ENCODE measurements around the gene RNF4. TPM values are rescaled to one million over a fixed set of nuclear protein-coding genes. Genes with fewer than 3 reads are reported as not detected.
"Not testable (repeated sequence)": the region's sequence is repeated elsewhere in the genome, so short reads cannot be mapped to it uniquely, and the experiment has no call there.

RNF4 gene
- polyA plus RNA-seq (2013, experiment 1 of 2; ENCODE audit: insufficient read length) = 70.1 TPM
- 62.9 TPM for polyA plus RNA-seq (2013, experiment 2 of 2; ENCODE audit: insufficient read length)

DNA sequence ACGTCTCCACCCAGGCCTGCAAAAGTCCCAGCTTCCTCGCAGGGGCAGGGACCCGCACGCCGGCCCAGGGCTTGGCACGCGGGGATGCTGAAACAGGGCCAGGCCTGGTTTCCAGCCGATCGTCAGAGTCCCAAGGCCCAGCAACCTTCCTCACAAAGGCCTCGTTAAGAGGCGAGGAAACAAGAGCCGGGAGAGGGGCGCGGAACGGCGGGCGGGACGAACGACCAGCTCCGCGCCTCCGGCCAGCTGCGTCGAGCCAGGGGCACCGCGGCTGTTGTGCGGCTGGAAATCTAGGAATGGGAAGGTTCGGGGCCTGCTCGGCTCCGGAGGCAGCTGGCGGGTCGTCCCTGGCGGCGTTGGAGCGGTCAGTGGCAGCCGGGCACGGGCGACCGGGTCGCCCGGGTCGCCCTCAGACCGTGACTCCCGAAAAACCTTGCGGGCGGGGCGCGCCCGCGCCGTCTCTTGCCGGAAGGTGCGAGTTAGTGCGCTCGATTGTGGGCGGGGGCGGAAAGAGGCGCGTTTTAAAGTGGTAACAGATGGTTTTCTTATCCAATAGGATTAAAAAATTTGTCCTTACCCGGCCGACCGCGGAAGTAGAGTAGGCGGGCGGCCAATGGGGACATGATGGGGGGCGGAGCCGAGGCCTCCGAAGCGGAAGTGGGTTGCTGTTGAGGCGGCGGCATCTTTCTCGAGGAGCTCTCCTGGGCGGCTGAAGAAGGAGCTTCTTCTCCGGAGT, at the start of gene RNF4:
RNF4 (plus strand) TSS at position 651 of the 736 bp plus-strand sequence. CDS start 21,388 bp downstream, outside the sequence.
- DNase-seq = peak; percentile 98

DNA sequence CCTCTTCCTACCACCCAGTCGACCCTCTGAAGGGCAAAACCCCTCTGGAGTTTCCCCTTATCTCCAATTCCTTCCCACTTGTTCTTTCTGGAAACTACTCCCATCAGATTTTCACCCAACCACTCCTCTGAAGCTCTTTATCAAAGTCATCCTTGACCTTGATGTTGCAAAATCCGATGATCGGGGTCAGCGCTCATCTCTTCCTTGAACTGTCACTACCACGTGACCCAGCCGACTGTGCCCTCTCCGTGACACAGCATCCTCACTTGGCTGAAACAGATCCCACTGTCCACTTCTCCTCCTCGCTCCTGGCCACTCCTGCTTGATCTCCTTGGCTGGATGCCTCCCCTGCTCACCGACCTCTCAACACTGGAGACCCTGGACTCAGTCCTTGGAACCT, 49.1 kb upstream of the RNF4 start:
- no peak for DNase-seq

DNA sequence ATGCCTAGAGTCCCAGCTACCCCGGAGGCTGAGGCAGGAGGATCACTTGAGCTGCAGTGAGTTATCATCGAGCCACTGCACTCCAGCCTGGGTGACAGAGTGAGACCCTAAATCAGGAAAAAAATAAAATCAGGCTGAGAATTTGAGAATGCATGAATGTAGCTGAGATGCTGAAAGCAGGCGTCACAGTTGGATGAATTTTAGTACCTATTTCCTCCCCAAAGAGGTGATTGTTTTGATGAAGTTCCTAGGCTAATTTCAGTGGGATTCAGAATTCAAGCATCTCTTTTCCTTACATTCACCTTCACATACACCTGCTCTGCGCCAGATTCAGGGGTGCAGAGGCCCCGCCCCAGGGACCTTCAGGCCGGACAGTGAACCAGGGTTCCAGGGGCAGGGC, 47.0 kb upstream of the RNF4 start:
- DNase-seq = no peak

DNA sequence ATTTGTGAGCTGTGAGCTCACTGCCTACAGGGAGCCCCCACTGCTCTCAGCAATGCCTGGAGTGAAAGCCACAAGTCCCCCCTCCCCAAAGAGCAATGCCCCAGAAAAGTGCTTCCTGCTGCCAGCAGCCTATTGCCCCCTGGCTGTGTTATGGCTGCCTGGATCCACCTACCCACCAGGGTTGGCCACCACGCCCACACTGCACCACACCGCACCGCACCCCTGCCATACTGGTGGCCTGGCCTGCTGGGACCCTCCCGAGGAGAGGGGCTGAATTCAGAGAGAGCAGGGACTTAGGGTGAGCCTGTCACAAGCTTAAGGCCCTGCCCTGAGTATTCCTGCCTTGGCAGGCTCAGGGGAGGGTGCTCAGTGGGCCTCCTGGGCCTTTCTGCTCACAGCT, 45.8 kb upstream of the RNF4 start:
- no peak for DNase-seq

GRCh38 chr4:2423695-2424094, 45.2 kb upstream of the RNF4 start:
- no peak for DNase-seq

DNA sequence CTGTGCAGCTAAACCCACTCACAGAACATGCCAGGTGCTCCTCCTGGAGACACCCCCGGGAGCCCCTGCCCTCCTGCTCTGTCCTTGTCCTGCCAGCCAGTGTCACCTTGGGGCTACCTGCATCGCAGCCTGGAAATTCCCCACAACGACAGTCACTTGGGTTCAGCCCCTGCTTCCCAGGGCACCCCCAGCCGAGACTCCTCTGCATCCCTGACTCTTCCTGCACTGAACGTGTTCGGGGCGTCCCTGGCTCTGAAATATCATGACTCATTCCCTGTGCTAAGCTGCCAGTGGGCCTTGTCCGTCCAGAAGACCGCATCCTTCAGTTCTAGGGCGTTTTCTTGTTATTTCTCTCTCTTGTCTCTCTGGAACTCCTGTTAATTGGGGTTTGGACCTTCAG, 44.3 kb upstream of the RNF4 start:
- no peak for DNase-seq

DNA sequence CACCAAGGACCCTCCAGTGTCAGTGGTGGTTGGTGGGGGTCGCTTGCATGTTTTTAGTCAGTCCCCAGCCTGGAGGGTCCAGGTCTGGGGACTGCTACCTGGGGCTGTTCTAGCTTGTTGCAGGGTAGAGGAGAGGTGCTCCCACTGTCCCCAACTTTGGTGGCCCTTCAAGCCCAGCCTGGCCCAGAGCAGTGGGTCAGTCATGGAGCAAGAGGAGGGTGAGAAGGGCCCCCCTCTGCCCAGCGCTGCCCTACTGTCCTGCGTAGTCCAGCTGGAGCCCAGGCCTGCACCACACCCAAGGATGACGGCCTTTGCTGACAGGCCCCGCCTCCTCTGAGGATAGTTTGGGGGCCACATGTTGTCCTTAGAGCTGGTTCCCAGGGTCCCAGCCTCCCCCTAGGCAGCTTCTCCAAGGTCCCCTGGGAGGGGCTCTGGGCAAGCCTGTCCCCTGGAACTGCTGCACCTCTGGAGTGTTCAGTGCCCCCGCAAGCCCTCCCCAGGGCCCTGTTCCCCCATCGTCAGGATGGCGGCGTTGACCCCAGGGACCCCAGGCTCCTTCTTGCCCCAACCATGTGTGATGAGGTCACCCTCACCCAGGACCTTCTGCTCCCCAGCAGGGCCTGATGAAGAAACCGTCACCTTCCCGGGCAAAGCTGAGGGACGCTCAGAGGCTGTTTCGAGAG, 43.4 kb upstream of the RNF4 start:
- no peak for DNase-seq

DNA sequence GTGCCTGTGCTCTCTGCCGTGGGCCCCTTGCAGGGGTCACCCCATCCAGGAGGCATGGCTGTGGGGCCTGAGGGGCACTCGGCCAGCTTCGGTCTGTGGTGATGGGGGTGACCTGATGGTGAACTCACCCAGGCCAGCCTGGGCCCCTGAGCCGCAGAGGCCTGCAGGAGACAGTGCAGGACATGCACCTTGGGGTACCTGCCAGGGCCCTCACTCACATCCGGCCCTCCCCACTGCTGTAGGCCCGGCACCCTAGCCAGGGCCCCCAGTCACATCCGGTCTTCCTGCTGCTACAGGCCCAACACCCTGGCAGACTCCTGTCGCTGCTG, 42.9 kb upstream of the RNF4 start:
- DNase-seq = no peak

- DNase-seq = no peak
Measured at GRCh38 chr4:2426711-2427275, 42.1 kb upstream of the RNF4 start.

- no peak for DNase-seq
Measured at GRCh38 chr4:2427383-2428334, 41.2 kb upstream of the RNF4 start.

GRCh38 chr4:2428496-2429213, 40.3 kb upstream of the RNF4 start:
- DNase-seq = no peak

DNA sequence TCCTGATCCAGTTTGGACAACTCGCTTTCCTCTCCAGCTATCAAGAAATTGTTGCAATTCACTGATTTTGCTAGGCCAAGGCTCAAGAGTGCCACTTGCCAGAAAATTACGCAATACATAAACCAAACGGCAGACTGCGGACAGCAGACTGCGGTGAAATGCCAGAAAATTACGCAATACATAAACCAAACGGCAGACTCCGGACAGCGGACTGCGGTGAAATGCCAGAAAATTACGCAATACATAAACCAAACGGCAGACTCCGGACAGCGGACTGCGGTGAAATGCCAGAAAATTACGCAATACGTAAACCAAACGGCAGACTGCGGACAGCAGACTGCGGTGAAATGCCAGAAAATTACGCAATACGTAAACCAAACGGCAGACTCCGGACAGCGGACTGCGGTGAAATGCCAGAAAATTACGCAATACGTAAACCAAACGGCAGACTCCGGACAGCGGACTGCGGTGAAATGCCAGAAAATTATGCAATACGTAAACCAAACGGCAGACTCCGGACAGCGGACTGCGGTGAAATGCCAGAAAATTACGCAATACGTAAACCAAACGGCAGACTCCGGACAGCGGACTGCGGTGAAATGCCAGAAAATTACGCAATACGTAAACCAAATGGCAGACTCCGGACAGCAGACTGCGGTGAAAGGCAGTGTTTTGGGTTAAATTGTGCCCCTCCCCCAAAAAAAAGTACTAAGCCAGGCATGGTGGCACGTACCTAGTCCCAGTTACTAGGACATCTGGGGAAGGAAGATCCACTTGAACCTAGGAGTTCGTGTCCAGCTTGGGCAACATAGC, 38.8 kb upstream of the RNF4 start:
- DNase-seq = not testable (repeated sequence)

GRCh38 chr4:2432004-2432403, 36.9 kb upstream of the RNF4 start:
- DNase-seq = no peak

DNA sequence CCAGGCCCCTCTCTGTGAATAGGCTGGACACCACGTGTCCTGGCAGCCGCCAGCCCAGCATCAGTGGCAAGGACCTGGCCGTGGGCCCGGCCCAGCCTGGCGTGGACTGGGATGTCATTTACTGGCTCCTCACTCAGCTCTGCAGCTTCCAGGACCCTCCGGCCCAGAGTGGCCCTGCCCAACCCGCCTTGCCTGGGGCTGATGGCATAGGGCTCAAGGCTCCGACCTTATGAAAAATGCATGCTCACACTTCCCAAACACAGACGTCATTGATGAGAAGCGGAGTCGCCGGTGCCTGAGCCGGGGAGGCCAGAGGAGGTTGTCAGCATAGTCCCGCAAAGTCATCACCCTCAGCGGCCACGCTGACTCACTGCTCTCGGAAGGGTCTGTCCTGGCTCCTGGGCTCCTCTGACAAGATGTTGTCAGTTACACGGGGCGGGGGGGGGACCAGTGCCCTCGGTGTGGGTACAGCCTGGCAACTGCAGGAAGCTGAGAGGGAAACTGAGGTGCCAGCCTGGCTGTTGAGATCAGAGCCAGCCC, 35.8 kb upstream of the RNF4 start:
- DNase-seq = peak; percentile 35

DNA sequence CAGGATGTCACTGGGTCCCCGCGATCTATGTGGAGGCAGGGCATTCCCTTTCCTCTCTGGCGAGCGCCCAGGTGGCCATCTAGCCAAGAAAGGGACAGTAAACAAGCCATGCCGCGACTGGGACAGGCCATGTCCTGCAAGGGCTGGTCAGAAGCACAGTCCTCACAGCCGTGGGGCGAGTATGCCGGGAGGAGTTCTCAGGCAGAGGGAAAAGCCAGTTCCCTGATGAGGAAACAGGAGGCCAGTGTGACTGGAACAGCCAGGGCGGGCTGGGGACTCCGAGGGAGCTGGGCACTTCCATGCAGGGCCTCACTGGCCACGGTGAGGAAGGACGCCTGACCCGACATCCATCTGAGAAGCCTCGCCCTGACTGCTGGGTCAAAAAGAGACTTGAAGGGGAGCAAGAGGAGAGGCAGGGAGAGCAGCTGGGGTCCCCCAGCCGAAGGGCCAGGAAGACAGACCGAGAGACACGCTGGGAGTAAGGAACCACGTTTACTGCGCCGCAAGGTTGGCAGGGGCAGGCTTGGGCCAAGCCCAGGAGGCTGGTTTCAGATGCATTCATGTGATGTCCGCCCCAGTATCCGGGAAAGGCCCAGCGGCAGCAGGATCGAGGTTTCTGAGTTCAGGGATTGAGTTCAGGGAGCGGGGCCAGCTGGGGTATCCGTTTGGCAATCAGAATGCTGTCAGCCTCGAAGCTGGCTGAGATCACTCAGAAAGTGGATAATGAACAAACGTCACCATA, 35.1 kb upstream of the RNF4 start:
- DNase-seq = no peak

- DNase-seq = no peak
Measured at GRCh38 chr4:2434420-2434819, 34.5 kb upstream of the RNF4 start.

DNA sequence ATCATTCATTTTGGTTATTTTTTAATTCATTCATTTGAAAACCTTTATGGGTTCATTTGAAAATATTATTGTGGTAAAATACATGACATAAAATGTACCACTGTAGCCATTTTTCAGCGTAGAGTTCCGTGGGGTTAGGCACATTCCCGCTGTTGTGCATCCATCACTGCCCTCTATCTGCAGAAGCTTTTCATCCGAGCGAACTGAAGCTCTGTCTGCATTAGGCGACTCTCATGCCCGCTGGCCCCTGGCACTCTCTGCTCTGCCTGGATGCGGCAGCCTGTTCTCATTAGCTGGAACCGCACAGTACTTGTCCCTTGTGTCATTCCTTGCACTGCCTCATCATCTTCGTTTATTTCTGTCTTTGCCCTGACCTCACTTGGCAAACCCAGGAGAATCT, 32.6 kb upstream of the RNF4 start:
- DNase-seq = peak; percentile 33

DNA sequence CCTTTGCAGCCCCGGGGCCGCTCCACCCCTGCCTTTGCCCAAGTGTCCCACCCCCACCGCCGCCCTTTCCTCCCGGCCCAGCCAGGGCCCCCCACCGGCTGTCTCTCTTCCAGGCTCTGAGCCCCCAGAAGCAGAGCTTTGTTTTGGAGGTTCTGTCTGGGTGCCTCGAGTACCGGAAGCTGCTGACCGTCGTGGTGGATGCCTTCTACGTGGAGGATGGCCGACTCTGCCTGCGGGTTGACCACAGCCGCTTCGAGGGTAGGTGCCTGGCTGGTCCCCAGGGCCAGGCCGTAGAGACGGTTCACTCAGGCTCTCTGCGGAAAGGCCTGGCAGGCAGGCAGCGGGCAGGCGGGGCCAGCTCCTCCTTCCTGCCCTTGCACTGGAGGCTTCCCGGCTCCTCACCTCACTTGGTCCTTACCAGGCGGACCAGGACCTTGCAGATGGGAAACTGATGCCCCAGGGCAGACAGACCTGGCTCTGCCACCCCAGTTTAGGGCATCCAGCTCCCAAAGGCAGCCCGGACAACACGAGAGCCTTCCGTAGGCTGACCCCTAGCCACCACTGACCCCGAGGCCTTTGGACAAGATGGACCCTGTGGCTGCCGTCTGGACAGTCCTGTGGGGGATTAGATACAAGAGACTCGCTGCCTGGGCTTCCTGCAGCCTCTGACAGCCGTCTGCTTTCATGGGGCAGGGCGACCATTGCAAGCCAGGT, 32.0 kb upstream of the RNF4 start:
- DNase-seq = no peak

DNA sequence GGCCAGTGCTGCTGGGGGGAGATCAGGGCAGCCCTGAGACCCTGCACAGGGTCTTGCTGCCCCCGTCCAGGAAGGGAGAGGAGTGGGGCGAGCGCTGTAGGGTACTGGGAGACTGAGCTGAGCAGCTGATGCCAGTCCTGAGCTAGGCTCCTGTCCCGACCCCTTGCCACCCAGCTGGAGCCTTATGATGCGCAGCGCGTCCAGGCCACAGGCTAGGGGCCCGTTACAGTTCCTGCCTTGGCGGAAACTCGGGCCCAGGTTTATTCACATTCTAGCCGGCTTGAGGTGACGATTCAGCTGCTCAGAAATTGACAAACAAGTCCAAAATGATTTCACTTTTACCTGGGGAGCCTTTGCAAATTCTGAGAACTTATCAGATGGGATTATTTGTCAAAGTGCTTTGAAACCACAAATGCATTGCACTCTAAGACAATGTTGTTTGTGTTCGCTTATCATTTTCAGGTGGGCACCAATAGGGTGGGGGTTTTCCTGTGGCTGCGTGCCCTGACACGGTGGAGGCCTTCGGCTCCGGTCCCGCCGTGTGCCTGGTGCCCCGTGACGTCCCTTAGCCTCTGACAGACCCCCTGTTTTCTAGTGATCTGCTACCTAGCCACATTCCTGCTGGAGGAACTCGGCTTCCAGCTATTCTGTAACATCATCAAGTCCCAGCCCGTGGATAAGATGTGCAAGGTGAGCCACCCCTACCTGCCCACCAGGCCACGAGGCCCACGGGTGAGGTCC, 31.3 kb upstream of the RNF4 start:
- no peak for DNase-seq

Measured in fibroblast of skin of scalp (primary cell).